SJSA1 (cell line): Measurements from ENCODE around the gene ARHGDIB. TPM values are rescaled to one million over a fixed set of nuclear protein-coding genes. Genes with fewer than 3 reads are reported as not detected.

Experiments used
- DNase-seq, 2 experiments: peaks; one replicate each; pipeline ENCODE4 v3.0.0-alpha.2; 2015 to 2020; ENCODE audit warnings: low spot score in 2 of 2, low read depth in 1 of 2
- H3K27ac ChIP-seq: fragments of 250-450 bp; sonication (Bioruptor Pico); 2 replicates; pipeline ENCODE4 v1.5.1; 2020; ENCODE audit warnings: mild to moderate bottlenecking, moderate library complexity
- H3K27me3 ChIP-seq: fragments of 250-450 bp; sonication (Bioruptor Pico); replicated peaks from 2 replicates; pipeline ENCODE4 v1.5.1; 2020; ENCODE audit warnings: mild to moderate bottlenecking, moderate library complexity
- H3K36me3 ChIP-seq: fragments of 250-450 bp; sonication (Bioruptor Pico); 2 replicates; pipeline ENCODE4 v1.5.1; 2020; ENCODE audit warnings: mild to moderate bottlenecking
- H3K4me1 ChIP-seq: fragments of 250-450 bp; sonication (Bioruptor Pico); replicated peaks from 2 replicates; pipeline ENCODE4 v1.6.1; 2021; ENCODE audit warnings: mild to moderate bottlenecking
- H3K4me3 ChIP-seq: fragments of 250-450 bp; sonication (Bioruptor Pico); 2 replicates; pipeline ENCODE4 v1.5.1; 2020; ENCODE audit warnings: mild to moderate bottlenecking
- H3K9me3 ChIP-seq: fragments of 250-450 bp; sonication (Bioruptor Pico); replicated peaks from 2 replicates; pipeline ENCODE4 v1.5.1; 2020; ENCODE audit warnings: mild to moderate bottlenecking
- total RNA-seq: library from RNA; depleted of rRNA; stranded (reverse); fragments of >200 nt; shearing (Covaris generic); gene quantifications from 2 replicates; pipeline ENCODE4 v1.2.3, GENCODE V29; 2014

The ARHGDIB gene
- total RNA-seq, 1 experiment from 2014 or later, result 50.8 TPM

GRCh38 chr12:14974633-14975032, 13.2 kb upstream of the ARHGDIB start:
- no peaks in the 10 kb centered on the region for H3K4me1 ChIP-seq
- DNase-seq, result no peak
- no peaks in the 10 kb centered on the region for H3K9me3 ChIP-seq
- H3K4me3 ChIP-seq, result no peak overlapping the region
- no peak overlapping the region for H3K27ac ChIP-seq
- H3K27me3 ChIP-seq, result no peaks in the 10 kb centered on the region
- no peaks in the 10 kb centered on the region for H3K36me3 ChIP-seq

- DNase-seq, result no peak
- Histone ChIP-seq H3K27ac (no peak within 1 kb of the TSS), H3K4me3 (no peak within 1 kb of the TSS), H3K9me3 (no peaks in the 10 kb centered on the region), H3K36me3 (no peaks in the 10 kb centered on the region), H3K4me1 (no peaks in the 10 kb centered on the region), H3K27me3 (no peaks in the 10 kb centered on the region)
Measured at GRCh38 chr12:14972816-14973215, 11.4 kb upstream of the ARHGDIB start, which contains the start of gene PDE6H. TSS of gene PDE6H (plus strand) at chr12:14973042. CDS start at chr12:14978013, 4,971 bp downstream.

GRCh38 chr12:14970473-14970872, 9.1 kb upstream of the ARHGDIB start:
- DNase-seq, result no peak
- no peaks in the 10 kb centered on the region for H3K36me3 ChIP-seq
- no peak overlapping the region; the same call in 1 of the 2 replicates for H3K27ac ChIP-seq
- no peaks in the 10 kb centered on the region for H3K27me3 ChIP-seq
- H3K4me3 ChIP-seq, result no peak overlapping the region
- no peaks in the 10 kb centered on the region for H3K4me1 ChIP-seq
- H3K9me3 ChIP-seq, result no peaks in the 10 kb centered on the region

- H3K27ac ChIP-seq, result no peak overlapping the region
- H3K36me3 ChIP-seq, result no peaks in the 10 kb centered on the region
- no peak for DNase-seq
- H3K4me1 ChIP-seq, result no peaks in the 10 kb centered on the region
- no peak overlapping the region for H3K4me3 ChIP-seq
- no peaks in the 10 kb centered on the region for H3K27me3 ChIP-seq
- no peaks in the 10 kb centered on the region for H3K9me3 ChIP-seq
Measured at GRCh38 chr12:14968478-14968877, 7.1 kb upstream of the ARHGDIB start.

GRCh38 chr12:14965221-14965620, 3.8 kb upstream of the ARHGDIB start:
- no peaks in the 10 kb centered on the region for H3K27me3 ChIP-seq
- H3K4me3 ChIP-seq, result no peak overlapping the region

DNA sequence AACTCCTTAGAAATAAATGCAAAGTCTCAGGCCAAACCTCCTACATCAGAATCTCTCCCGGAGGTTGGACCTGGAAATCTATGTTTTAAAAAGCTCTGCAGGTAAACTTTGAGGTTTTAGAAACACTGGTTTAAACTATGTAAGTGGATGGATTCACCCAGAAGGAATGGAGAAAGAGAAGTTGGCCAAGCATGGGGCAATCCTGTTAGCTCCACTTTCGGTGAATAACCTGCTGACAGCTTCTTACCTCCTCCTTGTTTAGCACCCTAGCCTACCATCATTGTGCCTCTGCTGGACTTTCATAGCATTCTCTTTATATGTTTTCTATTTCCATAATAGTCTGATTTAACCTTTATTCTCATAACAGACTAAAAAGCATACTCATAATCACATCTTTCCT, 3.0 kb upstream of the ARHGDIB start:
- no peak overlapping the region for H3K27ac ChIP-seq
- no peak for DNase-seq
- no peaks in the 10 kb centered on the region for H3K9me3 ChIP-seq
- no peaks in the 10 kb centered on the region for H3K36me3 ChIP-seq
- H3K27me3 ChIP-seq, result no peaks in the 10 kb centered on the region
- no peak overlapping the region for H3K4me3 ChIP-seq
- H3K4me1 ChIP-seq, result peaks cover 14% of the 10 kb centered on the region

More at GRCh38 chr12:14965221-14965620, 3.8 kb upstream of the ARHGDIB start:
- H3K9me3 ChIP-seq, result no peaks in the 10 kb centered on the region
- H3K4me1 ChIP-seq, result peaks cover 14% of the 10 kb centered on the region
- no peak for DNase-seq
- H3K27ac ChIP-seq, result no peak overlapping the region
- no peaks in the 10 kb centered on the region for H3K36me3 ChIP-seq

DNA sequence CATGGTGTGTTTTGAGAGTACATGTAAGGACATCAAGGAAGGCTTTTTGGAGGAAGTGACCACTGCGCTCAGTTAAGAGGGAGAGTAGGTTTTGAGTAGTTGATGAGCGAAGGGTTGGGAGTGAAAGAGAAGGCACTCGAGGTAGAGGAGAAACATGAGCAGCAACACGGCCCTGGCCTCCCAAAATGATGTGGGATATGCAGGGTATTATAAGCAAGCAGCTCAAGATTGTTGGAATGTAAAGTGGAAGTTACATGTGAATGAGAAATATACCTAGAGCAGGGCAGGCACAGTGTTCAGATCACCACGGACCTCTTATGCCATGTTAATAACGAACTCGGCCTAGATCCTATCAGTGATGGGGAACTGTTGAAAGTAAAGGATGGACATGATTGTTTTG, 2.1 kb upstream of the ARHGDIB start:
- H3K4me3 ChIP-seq, result no peak overlapping the region
- DNase-seq, result no peak
- no peaks in the 10 kb centered on the region for H3K36me3 ChIP-seq
- H3K9me3 ChIP-seq, result no peaks in the 10 kb centered on the region
- H3K4me1 ChIP-seq, result peaks cover 14% of the 10 kb centered on the region
- H3K27me3 ChIP-seq, result no peaks in the 10 kb centered on the region
- H3K27ac ChIP-seq, result no peak overlapping the region

- Histone ChIP-seq H3K27ac (no peak overlapping the region), H3K4me1 (peaks cover 14% of the 10 kb centered on the region), H3K36me3 (no peaks in the 10 kb centered on the region), H3K4me3 (no peak overlapping the region), H3K27me3 (no peaks in the 10 kb centered on the region), H3K9me3 (no peaks in the 10 kb centered on the region)
- DNase-seq, result no peak
Measured at GRCh38 chr12:14962797-14963196, 1.4 kb upstream of the ARHGDIB start.

- peaks cover 14% of the 10 kb centered on the region for H3K4me1 ChIP-seq
- H3K27me3 ChIP-seq, result no peaks in the 10 kb centered on the region
- no peaks in the 10 kb centered on the region for H3K36me3 ChIP-seq
- no peak overlapping the region for H3K4me3 ChIP-seq
- no peaks in the 10 kb centered on the region for H3K9me3 ChIP-seq
- no peak for DNase-seq
- no peak overlapping the region for H3K27ac ChIP-seq
Measured at GRCh38 chr12:14962153-14962539, 745 bp upstream of the ARHGDIB start.

DNA sequence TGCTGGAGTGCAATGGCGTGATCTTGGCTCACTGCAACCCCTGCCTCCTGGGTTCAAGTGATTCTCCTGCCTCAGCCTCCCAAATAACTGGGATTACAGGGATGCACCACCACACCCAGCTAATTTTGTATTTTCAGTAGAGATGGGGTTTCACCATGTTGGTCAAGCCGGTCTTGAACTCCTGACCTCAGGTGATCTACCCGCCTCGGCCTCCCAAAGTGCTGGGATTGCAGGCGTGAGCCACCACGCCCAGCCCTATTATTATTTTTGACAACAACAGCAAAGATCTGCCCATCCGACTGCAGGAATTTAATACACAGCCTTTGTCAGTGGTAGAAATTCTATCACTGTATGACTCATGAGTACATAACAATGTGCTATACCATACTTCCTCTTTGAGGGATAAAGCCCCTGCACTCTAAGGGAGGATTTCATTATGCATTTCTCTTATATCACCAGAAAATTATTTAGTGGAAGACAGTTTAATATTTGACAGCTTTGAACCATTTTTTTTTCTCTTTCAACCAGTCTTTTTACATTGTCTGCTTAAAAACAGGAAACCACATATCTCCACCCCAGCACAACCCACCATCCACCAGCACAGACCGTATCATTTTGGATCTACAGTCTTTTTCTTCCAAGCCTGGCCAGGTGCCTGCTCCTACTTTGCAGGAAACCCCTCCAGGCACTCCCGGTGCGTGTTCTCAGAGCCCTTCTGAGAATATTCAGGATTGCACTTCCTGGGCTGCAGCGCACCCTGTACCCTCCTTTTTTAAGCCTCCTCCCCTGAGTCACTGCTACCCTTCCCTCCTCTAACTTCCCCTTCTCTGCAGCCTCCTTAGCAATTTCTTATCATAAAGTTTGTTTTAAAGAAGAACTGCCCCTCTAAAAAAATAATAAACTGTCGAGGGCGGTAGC, 594 bp downstream of the ARHGDIB start:
- Histone ChIP-seq H3K36me3 (no peaks in the 10 kb centered on the region), H3K4me1 (peaks cover 14% of the 10 kb centered on the region), H3K27me3 (no peaks in the 10 kb centered on the region), H3K4me3 (peak overlapping the region; percentile 1; the same call in 1 of the 2 replicates), H3K27ac (no peak overlapping the region), H3K9me3 (no peaks in the 10 kb centered on the region)
- peak in 1 of 2 experiments; percentile 21 for DNase-seq

DNA sequence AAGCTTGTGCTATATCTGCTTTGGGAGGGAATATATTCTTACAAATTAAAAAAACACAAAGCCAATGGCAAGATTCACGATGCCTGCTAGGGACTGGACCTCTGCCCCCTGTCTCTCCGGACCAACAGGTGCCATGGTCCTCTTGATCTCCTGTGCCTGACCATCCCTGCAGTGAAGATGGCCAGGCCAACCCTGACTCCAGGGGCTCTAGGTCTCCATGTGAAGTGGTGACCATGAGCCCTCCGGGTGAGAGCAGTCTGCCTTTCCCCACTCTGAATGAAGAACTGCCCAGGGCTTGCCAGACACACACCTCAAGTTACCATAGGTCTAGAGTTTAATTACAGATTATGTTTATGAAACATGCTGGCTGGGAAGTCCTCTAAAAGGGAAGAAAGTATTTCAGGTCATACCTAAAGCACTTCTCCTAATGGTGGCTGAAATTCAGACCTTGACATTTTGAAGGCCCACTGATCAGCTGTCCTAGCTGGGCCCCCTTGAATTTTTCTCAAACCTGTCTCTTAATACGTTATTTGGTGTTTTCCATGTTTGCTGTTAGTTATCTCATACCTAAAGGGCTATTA, 1.4 kb downstream of the ARHGDIB start:
- Histone ChIP-seq H3K9me3 (no peaks in the 10 kb centered on the region), H3K4me3 (no peak overlapping the region), H3K36me3 (no peaks in the 10 kb centered on the region), H3K27ac (no peak overlapping the region), H3K4me1 (peaks cover 14% of the 10 kb centered on the region), H3K27me3 (no peaks in the 10 kb centered on the region)
- no peak for DNase-seq

DNA sequence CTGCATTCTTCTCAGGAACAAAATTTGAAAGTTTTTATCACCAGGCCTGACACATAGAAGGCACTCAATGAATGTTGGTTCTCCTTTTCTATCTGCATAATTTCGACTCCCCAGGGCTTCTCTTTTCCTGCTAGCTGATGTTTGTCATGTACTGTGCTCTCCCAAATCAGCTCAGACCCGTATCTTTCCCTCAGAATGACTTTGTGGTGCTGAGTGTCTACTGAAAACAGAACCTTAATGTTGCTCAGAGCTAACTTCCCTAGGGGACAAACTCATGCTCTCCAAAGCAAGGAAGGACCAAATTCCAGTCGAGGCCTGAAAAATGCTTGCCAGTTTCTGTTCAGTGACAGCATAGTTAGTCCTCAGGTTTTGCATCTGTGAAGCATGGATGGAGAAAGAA, 1.9 kb downstream of the ARHGDIB start:
- Histone ChIP-seq H3K27me3 (no peaks in the 10 kb centered on the region), H3K4me3 (no peak overlapping the region), H3K9me3 (no peaks in the 10 kb centered on the region), H3K27ac (no peak overlapping the region), H3K36me3 (no peaks in the 10 kb centered on the region), H3K4me1 (peaks cover 14% of the 10 kb centered on the region)
- DNase-seq, result no peak

- no peaks in the 10 kb centered on the region for H3K27me3 ChIP-seq
- no peaks in the 10 kb centered on the region for H3K9me3 ChIP-seq
- no peaks in the 10 kb centered on the region for H3K36me3 ChIP-seq
- no peak overlapping the region for H3K4me3 ChIP-seq
- no peak for DNase-seq
- H3K27ac ChIP-seq, result no peak overlapping the region
- peaks cover 14% of the 10 kb centered on the region for H3K4me1 ChIP-seq
Measured at GRCh38 chr12:14959126-14959440, 2.3 kb downstream of the ARHGDIB start.

- Histone ChIP-seq H3K4me3 (no peak overlapping the region), H3K27ac (no peak overlapping the region), H3K9me3 (no peaks in the 10 kb centered on the region), H3K27me3 (no peaks in the 10 kb centered on the region), H3K4me1 (peaks cover 14% of the 10 kb centered on the region), H3K36me3 (no peaks in the 10 kb centered on the region)
- DNase-seq, result no peak
Measured at GRCh38 chr12:14958361-14959125, 2.9 kb downstream of the ARHGDIB start.
